ENCODE data around the gene NCAM2.

DNA sequence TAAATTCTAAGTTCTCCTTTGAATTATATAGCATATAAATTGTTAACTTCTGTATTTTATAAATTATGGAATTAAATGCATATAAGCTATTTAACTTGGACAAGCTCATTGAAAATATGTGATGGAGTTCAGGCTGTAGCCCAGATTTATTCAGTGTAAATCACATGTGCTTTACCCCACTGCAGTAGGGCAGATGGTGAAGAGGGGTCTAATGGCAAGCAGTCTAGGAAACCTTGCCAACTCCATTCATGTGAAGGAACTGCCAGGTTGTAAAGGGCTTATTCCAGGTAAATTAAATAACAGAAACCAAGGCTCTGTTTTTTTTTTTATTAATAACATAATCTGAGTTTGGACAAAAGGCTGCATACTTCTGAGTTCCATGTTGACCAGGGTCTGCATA lies 243.2 kb downstream of the NCAM2 start:
- TF ChIP-seq, protein P1, sequence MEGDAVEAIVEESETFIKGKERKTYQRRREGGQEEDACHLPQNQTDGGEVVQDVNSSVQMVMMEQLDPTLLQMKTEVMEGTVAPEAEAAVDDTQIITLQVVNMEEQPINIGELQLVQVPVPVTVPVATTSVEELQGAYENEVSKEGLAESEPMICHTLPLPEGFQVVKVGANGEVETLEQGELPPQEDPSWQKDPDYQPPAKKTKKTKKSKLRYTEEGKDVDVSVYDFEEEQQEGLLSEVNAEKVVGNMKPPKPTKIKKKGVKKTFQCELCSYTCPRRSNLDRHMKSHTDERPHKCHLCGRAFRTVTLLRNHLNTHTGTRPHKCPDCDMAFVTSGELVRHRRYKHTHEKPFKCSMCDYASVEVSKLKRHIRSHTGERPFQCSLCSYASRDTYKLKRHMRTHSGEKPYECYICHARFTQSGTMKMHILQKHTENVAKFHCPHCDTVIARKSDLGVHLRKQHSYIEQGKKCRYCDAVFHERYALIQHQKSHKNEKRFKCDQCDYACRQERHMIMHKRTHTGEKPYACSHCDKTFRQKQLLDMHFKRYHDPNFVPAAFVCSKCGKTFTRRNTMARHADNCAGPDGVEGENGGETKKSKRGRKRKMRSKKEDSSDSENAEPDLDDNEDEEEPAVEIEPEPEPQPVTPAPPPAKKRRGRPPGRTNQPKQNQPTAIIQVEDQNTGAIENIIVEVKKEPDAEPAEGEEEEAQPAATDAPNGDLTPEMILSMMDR (IDR thresholded peaks at IDR 0.05; ENCODE audit: low read length) = no peak
- no peak for TF ChIP-seq EZH2 (IDR thresholded peaks at IDR 0.05; ENCODE audit: borderline replicate concordance, low read length)

Data from OCI-LY1 (cell line).